Esophagus squamous epithelium (tissue), 4 donors: ENCODE data around the gene DLG5.

Experiments used
- POLR2A ChIP-seq, 4 donors: fragments of 450-650 bp; IDR thresholded peaks; one replicate each; pipeline ENCODE4 v1.6.1; 2017; ENCODE audit warnings: antibody characterized with exemption in 4 of 4, mild to moderate bottlenecking in 4 of 4, moderate library complexity in 3 of 4
- TF ChIP-seq, protein P1 (sequence below), 6 experiments: fragments of 450-650 bp in 4 of 6; fragments of 200-600 bp in 2 of 6; sonication (generic) in 2 of 6; IDR thresholded peaks; one replicate each; pipeline ENCODE4 v1.5.1; 2016 to 2019; ENCODE audit warnings: antibody characterized with exemption in 6 of 6, mild to moderate bottlenecking in 4 of 6, moderate library complexity in 4 of 6

DNA sequence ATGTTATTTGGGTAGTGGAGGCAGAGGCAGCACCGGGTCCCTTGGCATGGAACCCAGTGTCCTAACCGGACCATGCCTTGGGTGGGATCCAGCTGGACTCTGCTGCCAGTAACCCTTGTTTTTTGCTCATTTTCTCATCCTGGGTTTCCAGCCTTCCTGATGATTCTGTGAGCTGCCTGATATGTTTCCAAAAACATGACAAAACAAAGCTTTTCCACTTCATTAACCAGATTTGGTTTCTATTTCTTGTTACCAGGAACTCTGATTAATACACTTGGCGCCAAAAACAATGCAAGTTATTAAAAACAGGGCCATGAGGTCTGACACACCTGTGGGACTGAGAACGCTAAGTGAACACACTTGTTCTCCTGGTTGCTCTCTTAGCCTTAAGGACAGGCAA lies 32.8 kb upstream of the DLG5 start:
- TF ChIP-seq, protein P1, sequence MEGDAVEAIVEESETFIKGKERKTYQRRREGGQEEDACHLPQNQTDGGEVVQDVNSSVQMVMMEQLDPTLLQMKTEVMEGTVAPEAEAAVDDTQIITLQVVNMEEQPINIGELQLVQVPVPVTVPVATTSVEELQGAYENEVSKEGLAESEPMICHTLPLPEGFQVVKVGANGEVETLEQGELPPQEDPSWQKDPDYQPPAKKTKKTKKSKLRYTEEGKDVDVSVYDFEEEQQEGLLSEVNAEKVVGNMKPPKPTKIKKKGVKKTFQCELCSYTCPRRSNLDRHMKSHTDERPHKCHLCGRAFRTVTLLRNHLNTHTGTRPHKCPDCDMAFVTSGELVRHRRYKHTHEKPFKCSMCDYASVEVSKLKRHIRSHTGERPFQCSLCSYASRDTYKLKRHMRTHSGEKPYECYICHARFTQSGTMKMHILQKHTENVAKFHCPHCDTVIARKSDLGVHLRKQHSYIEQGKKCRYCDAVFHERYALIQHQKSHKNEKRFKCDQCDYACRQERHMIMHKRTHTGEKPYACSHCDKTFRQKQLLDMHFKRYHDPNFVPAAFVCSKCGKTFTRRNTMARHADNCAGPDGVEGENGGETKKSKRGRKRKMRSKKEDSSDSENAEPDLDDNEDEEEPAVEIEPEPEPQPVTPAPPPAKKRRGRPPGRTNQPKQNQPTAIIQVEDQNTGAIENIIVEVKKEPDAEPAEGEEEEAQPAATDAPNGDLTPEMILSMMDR (IDR thresholded peaks at IDR 0.05) = no peak
- TF ChIP-seq POLR2A (IDR thresholded peaks at IDR 0.05) = no peak
